K562 (cell line): ENCODE measurements around the gene LARP4B. TPM values are rescaled to one million over a fixed set of nuclear protein-coding genes. Genes with fewer than 3 reads are reported as not detected.

ENCODE experiments used
- ATAC-seq: fragments of 200-7000 bp; cut with Tn5 transposase; 3 replicates; pipeline ENCODE4 v1.9.1; 2020; ENCODE audit warnings: moderate library complexity
- BruUV-seq: library from RNA; stranded (reverse); fragments of 400-500 nt; replicated peaks from 2 replicates; lab custom pipeline; 2021; lab: Mats Ljungman, UMichigan
- CTCF ChIA-PET: fragments of 300-600 bp; formaldehyde crosslinking; extraction: SDS; loops from one replicate; lab custom pipeline; 2021; ENCODE audit warnings: low intra/inter-chr PET ratio; lab: Yijun Ruan, JAX
- POLR2A ChIA-PET: fragments of 300-600, 350-650 bp; sonication (Branson Sonifier 250); formaldehyde crosslinking; extraction: SDS; loops from one replicate; lab custom pipeline; 2021; ENCODE audit warnings: antibody characterized with exemption, inconsistent platforms; lab: Yijun Ruan, JAX
- DNase-seq, 4 experiments: peaks; one replicate each; pipeline versions ENCODE4 v3.0.0 to v3.0.0-alpha.2; 2011 to 2018; ENCODE audit warnings: low spot score in 3 of 4, mixed read lengths in 3 of 4; ENCODE audit errors: extremely low read depth in 1 of 4
- FAIRE-seq: peaks from 2 replicates; lab custom pipeline; 2011; peaks lifted over from hg19 to GRCh38; lab: Jason Lieb, UNC
- H2AFZ ChIP-seq: 2 replicates; pipeline ENCODE4 v1.6.0; 2011; ENCODE audit warnings: low read depth, low read length, control low read depth, inconsistent platforms
- H3K27ac ChIP-seq: fragments of 200-600 bp; 3 replicates; pipeline ENCODE4 v1.8.0; 2011; ENCODE audit warnings: low read depth, mild to moderate bottlenecking, control low read depth, inconsistent platforms, low read length, moderate library complexity, mixed read lengths; ENCODE audit errors: extremely low read depth
- H3K27me3 ChIP-seq, 2 experiments: fragments of 300-600 bp in 1 of 2; 2 replicates in 1 of 2; 3 replicates in 1 of 2; pipeline versions ENCODE4 v1.6.0 to v1.8.0; 2011; ENCODE audit warnings: inconsistent platforms in 2 of 2, low read length in 2 of 2, mild to moderate bottlenecking in 1 of 2, mixed read lengths in 1 of 2, moderate library complexity in 1 of 2; ENCODE audit not compliant: control insufficient read depth in 2 of 2, insufficient read depth in 2 of 2
- H3K36me3 ChIP-seq: fragments of 300-600 bp; 3 replicates; pipeline ENCODE4 v1.8.0; 2011; ENCODE audit warnings: mild to moderate bottlenecking, low read length, inconsistent platforms; ENCODE audit not compliant: control insufficient read depth, insufficient read depth
- H3K4me1 ChIP-seq, 2 experiments: fragments of 200-600 bp in 1 of 2; replicated peaks in 1 of 2; 2 replicates in 1 of 2; 3 replicates in 1 of 2; pipeline versions ENCODE4 v1.5.1 to v1.8.0; 2011; ENCODE audit warnings: inconsistent platforms in 2 of 2, low read length in 2 of 2, mild to moderate bottlenecking in 1 of 2, mixed read lengths in 1 of 2, moderate library complexity in 1 of 2; ENCODE audit not compliant: control insufficient read depth in 2 of 2, insufficient read depth in 2 of 2
- H3K4me2 ChIP-seq: 2 replicates; pipeline ENCODE4 v1.6.1; 2011; ENCODE audit warnings: low read length, control low read depth, inconsistent platforms, mixed read lengths; ENCODE audit not compliant: insufficient read depth
- H3K4me3 ChIP-seq: fragments of 200-600 bp; sonication (generic), shearing (Covaris generic); 2 replicates; pipeline ENCODE4 v1.5.1; 2016; ENCODE audit warnings: control low read depth, inconsistent platforms
- H3K79me2 ChIP-seq: fragments of 200-600 bp; 3 replicates; pipeline ENCODE4 v1.8.0; 2011; ENCODE audit warnings: low read length, inconsistent platforms; ENCODE audit not compliant: control insufficient read depth, insufficient read depth
- H3K9ac ChIP-seq, 2 experiments: 2 replicates each; pipeline versions ENCODE4 v1.6.0 to v1.6.1; 2011; ENCODE audit warnings: low read depth in 2 of 2, low read length in 2 of 2, control low read depth in 1 of 2, inconsistent platforms in 1 of 2, mild to moderate bottlenecking in 1 of 2, mixed read lengths in 1 of 2; ENCODE audit not compliant: insufficient read depth in 1 of 2
- H3K9me1 ChIP-seq: one replicate; pipeline ENCODE4 v1.6.0; 2011; ENCODE audit warnings: inconsistent platforms, mild to moderate bottlenecking, low read length, moderate library complexity; ENCODE audit not compliant: control insufficient read depth, insufficient read depth
- H3K9me3 ChIP-seq: replicated peaks from 2 replicates; pipeline ENCODE4 v1.5.1; 2011; ENCODE audit warnings: low read depth, low read length, inconsistent platforms; ENCODE audit not compliant: control insufficient read depth, insufficient read depth
- H4K20me1 ChIP-seq: replicated peaks from 2 replicates; pipeline ENCODE4 v1.6.1; 2011; ENCODE audit warnings: low read length, inconsistent platforms, mixed read lengths; ENCODE audit not compliant: control insufficient read depth, insufficient read depth
- NR1H2 ChIP-seq: sonication (generic); formaldehyde crosslinking; IDR thresholded peaks from 2 replicates; pipeline ENCODE4 v1.4.0; 2020; ENCODE audit warnings: mild to moderate bottlenecking, missing genetic modification reagents
- NR2C2 ChIP-seq, 2 experiments: fragments of 200-800 bp in 1 of 2; sonication (Bioruptor generic) in 1 of 2; sonication (generic) in 1 of 2; formaldehyde crosslinking in 1 of 2; IDR thresholded peaks; 2 replicates each; pipeline versions ENCODE4 v1.6.1 to v1.8.0; 2016 to 2022; ENCODE audit warnings: mild to moderate bottlenecking in 1 of 2, missing compliant biosample characterization in 1 of 2, missing genetic modification characterization in 1 of 2, missing genetic modification reagents in 1 of 2
- TCFL5 ChIP-seq: fragments of 250-450 bp; sonication (Bioruptor Pico); conservative IDR thresholded peaks from 2 replicates; pipeline ENCODE4 v1.6.1; 2021; ENCODE audit warnings: mild to moderate bottlenecking, moderate library complexity, matching md5 sums
- WGBS: fragments of 100-300 bp; shearing (Covaris generic); methylation state at CpG from one replicate; pipeline ENCODE4 v1.1.6; 2016; ENCODE audit warnings: low coverage, mixed read lengths; ENCODE audit not compliant: insufficient coverage; ENCODE audit errors: missing lambda C conversion rate; 5-methylcytosine and 5-hydroxymethylcytosine counted together
- in situ Hi-C: fragments of 300-500 bp; cut with MboI; formaldehyde crosslinking; loops from 4 replicates; pipeline ENCODE4 v1.15.0; 2018; ENCODE audit warnings: inconsistent platforms, mixed read lengths
- intact Hi-C: fragments of 100-400 bp; cut with micrococcal nuclease; formaldehyde crosslinking; loops from 2 replicates; pipeline ENCODE4 v1.14.2; 2022
- polyA plus RNA-seq, 8 experiments: library from polyadenylated mRNA; depleted of rRNA in 4 of 8; stranded (reverse) in 5 of 8; unstranded in 3 of 8; fragments of >200 nt; fragmentation: Nextera tagmentation in 2 of 8; fragmentation: Illumina TruSeq in 1 of 8; extraction: Ambion mirVana in 2 of 8; extraction: Trizol in 1 of 8; gene quantifications; 2 replicates each; pipeline versions ENCODE4 v1.2.1 to v1.2.3, GENCODE V29; 2011 to 2014; ENCODE audit warnings: inconsistent platforms in 1 of 8, missing spikeins in 1 of 8
- total RNA-seq, 7 experiments: library from RNA; depleted of rRNA in 6 of 7; stranded (reverse); fragments of >200 nt in 6 of 7; fragmentation: Illumina TruSeq in 2 of 7; extraction: Trizol in 2 of 7; gene quantifications; 2 replicates each; pipeline versions ENCODE4 v1.2.1 to v1.2.3, GENCODE V29; 2011 to 2021; ENCODE audit warnings: low replicate concordance in 1 of 7
- TF ChIP-seq, protein P1 (sequence below): fragments of 200-600 bp; sonication (generic); IDR thresholded peaks from one replicate; pipeline ENCODE4 v1.6.1; 2012; ENCODE audit warnings: mild to moderate bottlenecking, low read depth, low read length, inconsistent platforms
- TF ChIP-seq, protein P2 (sequence below): IDR thresholded peaks from 2 replicates; pipeline ENCODE4 v1.6.1; 2012; ENCODE audit warnings: low read depth, low read length, improper control_type of control experiment, borderline replicate concordance

The LARP4B gene
- total and polyA plus RNA-seq, 9 of the 15 experiments (the other 6 are each of a cell fraction or from before 2014, with no cell fraction given) = 11.8 to 130 (median 42.6) TPM

DNA sequence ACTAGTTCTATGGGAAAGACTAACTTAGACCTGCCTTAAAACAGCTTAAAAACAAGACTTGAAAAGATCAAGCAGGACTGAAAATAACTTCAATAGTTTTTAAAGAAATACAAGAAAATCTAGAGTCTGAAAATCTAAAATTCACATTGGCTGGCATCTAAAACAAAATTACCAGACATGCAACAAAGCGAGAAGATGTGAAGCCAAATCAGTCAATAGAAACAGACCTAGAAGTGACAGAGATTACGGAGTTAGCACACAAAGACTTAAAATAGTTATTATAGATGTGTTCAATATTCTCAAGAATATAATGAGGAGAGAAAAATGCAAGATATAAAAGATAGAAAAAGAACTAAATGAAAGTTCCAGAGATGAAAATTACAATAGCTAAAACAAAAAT is 163.7 kb downstream of the LARP4B start:
- BruUV-seq = no TSS peak
- POLR2A ChIA-PET = no interaction called here
- FAIRE-seq = no peak

More for the DNA sequence above, 163.7 kb downstream of the LARP4B start:
- Histone ChIP-seq H3K36me3 (no peaks in the 10 kb centered on the region), H3K79me2 (no peaks in the 10 kb centered on the region), H4K20me1 (no peaks in the 10 kb centered on the region), H3K4me3 (no peak overlapping the region), H3K9me1 (no peaks in the 10 kb centered on the region)
- DNase-seq = no peak
- intact Hi-C loops = no loop called here
- TF ChIP-seq, protein P1, sequence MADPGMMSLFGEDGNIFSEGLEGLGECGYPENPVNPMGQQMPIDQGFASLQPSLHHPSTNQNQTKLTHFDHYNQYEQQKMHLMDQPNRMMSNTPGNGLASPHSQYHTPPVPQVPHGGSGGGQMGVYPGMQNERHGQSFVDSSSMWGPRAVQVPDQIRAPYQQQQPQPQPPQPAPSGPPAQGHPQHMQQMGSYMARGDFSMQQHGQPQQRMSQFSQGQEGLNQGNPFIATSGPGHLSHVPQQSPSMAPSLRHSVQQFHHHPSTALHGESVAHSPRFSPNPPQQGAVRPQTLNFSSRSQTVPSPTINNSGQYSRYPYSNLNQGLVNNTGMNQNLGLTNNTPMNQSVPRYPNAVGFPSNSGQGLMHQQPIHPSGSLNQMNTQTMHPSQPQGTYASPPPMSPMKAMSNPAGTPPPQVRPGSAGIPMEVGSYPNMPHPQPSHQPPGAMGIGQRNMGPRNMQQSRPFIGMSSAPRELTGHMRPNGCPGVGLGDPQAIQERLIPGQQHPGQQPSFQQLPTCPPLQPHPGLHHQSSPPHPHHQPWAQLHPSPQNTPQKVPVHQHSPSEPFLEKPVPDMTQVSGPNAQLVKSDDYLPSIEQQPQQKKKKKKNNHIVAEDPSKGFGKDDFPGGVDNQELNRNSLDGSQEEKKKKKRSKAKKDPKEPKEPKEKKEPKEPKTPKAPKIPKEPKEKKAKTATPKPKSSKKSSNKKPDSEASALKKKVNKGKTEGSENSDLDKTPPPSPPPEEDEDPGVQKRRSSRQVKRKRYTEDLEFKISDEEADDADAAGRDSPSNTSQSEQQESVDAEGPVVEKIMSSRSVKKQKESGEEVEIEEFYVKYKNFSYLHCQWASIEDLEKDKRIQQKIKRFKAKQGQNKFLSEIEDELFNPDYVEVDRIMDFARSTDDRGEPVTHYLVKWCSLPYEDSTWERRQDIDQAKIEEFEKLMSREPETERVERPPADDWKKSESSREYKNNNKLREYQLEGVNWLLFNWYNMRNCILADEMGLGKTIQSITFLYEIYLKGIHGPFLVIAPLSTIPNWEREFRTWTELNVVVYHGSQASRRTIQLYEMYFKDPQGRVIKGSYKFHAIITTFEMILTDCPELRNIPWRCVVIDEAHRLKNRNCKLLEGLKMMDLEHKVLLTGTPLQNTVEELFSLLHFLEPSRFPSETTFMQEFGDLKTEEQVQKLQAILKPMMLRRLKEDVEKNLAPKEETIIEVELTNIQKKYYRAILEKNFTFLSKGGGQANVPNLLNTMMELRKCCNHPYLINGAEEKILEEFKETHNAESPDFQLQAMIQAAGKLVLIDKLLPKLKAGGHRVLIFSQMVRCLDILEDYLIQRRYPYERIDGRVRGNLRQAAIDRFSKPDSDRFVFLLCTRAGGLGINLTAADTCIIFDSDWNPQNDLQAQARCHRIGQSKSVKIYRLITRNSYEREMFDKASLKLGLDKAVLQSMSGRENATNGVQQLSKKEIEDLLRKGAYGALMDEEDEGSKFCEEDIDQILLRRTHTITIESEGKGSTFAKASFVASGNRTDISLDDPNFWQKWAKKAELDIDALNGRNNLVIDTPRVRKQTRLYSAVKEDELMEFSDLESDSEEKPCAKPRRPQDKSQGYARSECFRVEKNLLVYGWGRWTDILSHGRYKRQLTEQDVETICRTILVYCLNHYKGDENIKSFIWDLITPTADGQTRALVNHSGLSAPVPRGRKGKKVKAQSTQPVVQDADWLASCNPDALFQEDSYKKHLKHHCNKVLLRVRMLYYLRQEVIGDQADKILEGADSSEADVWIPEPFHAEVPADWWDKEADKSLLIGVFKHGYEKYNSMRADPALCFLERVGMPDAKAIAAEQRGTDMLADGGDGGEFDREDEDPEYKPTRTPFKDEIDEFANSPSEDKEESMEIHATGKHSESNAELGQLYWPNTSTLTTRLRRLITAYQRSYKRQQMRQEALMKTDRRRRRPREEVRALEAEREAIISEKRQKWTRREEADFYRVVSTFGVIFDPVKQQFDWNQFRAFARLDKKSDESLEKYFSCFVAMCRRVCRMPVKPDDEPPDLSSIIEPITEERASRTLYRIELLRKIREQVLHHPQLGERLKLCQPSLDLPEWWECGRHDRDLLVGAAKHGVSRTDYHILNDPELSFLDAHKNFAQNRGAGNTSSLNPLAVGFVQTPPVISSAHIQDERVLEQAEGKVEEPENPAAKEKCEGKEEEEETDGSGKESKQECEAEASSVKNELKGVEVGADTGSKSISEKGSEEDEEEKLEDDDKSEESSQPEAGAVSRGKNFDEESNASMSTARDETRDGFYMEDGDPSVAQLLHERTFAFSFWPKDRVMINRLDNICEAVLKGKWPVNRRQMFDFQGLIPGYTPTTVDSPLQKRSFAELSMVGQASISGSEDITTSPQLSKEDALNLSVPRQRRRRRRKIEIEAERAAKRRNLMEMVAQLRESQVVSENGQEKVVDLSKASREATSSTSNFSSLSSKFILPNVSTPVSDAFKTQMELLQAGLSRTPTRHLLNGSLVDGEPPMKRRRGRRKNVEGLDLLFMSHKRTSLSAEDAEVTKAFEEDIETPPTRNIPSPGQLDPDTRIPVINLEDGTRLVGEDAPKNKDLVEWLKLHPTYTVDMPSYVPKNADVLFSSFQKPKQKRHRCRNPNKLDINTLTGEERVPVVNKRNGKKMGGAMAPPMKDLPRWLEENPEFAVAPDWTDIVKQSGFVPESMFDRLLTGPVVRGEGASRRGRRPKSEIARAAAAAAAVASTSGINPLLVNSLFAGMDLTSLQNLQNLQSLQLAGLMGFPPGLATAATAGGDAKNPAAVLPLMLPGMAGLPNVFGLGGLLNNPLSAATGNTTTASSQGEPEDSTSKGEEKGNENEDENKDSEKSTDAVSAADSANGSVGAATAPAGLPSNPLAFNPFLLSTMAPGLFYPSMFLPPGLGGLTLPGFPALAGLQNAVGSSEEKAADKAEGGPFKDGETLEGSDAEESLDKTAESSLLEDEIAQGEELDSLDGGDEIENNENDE = no peak
- no peak for TF ChIP-seq TCFL5 (CRISPR knock-in tag)
- TF ChIP-seq, protein P2, sequence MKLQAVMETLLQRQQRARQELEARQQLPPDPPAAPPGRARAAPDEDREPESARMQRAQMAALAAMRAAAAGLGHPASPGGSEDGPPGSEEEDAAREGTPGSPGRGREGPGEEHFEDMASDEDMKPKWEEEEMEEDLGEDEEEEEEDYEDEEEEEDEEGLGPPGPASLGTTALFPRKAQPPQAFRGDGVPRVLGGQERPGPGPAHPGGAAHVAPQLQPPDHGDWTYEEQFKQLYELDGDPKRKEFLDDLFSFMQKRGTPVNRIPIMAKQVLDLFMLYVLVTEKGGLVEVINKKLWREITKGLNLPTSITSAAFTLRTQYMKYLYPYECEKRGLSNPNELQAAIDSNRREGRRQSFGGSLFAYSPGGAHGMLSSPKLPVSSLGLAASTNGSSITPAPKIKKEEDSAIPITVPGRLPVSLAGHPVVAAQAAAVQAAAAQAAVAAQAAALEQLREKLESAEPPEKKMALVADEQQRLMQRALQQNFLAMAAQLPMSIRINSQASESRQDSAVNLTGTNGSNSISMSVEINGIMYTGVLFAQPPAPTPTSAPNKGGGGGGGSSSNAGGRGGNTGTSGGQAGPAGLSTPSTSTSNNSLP = no peak
- no peak for TF ChIP-seq NR1H2 (CRISPR knock-in tag)
- no peak for TF ChIP-seq NR2C2 (CRISPR knock-in tag; IDR thresholded peaks at IDR 0.05)
- no peak for TF ChIP-seq NR2C2 (tag; IDR thresholded peaks at IDR 0.05)
- TF ChIP-seq, all 486 proteins: peak for 0
- 0% methylated on average over 2 of the region's 2 CpGs for WGBS
- Histone ChIP-seq H3K4me1 (peaks cover 0 to 5% of the 10 kb centered on the region in 2 experiments; a peak in 1 of 5 replicates), H2AFZ (no peak overlapping the region), H3K9ac (no peak overlapping the region), H3K27ac (no peak overlapping the region), H3K27me3 (peaks cover 13 to 19% of the 10 kb centered on the region in 2 experiments; a peak in 4 of 5 replicates), H3K9me3 (no peaks in the 10 kb centered on the region; the same call in 1 of the 2 replicates), H3K4me2 (no peak overlapping the region)
- in situ Hi-C loops = no loop called here
- no peak for ATAC-seq
- CTCF ChIA-PET = no interaction called here
